ENCODE measurements around the gene C1orf141.

- TF ChIP-seq CTCF (IDR thresholded peaks at IDR 0.05): no peak
- no peak for TF ChIP-seq POLR2A (IDR thresholded peaks at IDR 0.05)
These were observed 76.0 kb downstream of the C1orf141 start for GRCh38 chr1:67058761-67059160.

Data from adrenal gland (tissue), 5 donors.